ACHN (cell line): Measurements from ENCODE around the gene FRMPD2.
A peak's percentile ranks its signal among the peaks of the same experiment; 100 is the strongest.
"Not testable (repeated sequence)": the region's sequence is repeated elsewhere in the genome, so short reads cannot be mapped to it uniquely, and the experiment has no call there.

Experiments used
- DNase-seq: peaks from one replicate; pipeline ENCODE4 v3.0.0-alpha.2; 2015
- in situ Hi-C: cut with HindIII; loops from 2 replicates; pipeline ENCODE4 v1.10.0; 2017; ENCODE audit warnings: low sequenced_read_pairs, low pct_ligation_motif_present, low pct_unique_long_range_greater_than_20kb

The FRMPD2 gene

DNA sequence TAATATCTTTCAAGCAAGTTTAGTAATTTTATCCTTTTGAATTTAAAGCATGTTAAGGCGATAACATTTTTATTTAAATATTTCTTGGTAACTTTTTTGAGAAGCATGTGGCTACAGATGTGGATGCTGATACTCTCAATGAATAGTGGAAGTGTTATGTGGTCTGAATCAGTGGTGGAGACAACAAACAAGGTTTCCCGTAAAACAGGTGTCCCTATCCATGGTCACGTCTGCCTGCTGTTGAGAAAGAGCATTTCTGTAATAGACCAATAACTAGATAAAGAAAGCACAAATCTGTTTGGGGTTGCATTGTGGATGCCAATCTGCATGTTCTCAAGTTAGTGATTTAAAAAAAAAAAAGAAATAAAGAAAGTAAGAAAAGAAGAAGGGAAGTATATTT, 18.1 kb upstream of the FRMPD2 start:
- DNase-seq, result no peak
- in situ Hi-C loops, result no loop called here

DNA sequence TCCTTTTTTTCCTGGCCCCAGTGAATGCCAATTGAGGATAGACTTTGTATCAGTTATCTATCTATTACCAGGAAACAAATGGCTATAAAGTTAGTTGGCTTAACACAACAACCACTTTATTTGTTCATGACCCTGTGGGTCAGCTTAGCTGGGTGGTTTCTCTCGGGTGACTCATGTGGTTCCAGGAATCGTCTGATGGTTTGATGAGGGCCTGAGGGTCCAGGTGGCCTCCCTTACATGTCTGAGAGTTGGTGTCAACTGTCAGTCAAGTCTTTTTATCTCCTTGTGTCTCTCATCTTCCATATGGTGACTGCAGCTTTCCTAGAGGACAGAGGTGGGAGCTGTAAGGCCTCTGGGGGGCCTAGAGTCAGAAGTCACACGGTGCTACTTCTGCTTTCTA, 16.7 kb upstream of the FRMPD2 start:
- DNase-seq, result no peak
- in situ Hi-C loops, result no loop called here

DNA sequence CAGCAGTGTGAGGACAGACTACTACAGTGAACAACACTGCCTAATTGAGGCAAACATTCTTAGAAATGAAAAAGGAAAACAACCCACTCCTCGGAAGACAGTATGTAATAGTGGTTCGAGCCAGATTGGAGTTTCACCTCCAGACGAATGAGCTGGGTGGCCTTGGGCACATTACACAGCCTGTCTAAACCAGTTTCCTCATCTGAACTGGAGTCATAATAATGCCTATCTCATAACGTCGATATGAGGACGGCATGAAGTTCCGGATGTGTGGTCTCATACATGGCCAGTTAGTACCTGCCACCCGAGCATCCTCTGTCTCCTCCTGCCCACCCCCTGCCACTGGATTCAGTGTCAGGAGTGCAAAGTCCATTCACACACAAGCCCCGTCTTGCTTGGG, 15.8 kb upstream of the FRMPD2 start:
- in situ Hi-C loops, result no loop called here
- DNase-seq, result no peak

DNA sequence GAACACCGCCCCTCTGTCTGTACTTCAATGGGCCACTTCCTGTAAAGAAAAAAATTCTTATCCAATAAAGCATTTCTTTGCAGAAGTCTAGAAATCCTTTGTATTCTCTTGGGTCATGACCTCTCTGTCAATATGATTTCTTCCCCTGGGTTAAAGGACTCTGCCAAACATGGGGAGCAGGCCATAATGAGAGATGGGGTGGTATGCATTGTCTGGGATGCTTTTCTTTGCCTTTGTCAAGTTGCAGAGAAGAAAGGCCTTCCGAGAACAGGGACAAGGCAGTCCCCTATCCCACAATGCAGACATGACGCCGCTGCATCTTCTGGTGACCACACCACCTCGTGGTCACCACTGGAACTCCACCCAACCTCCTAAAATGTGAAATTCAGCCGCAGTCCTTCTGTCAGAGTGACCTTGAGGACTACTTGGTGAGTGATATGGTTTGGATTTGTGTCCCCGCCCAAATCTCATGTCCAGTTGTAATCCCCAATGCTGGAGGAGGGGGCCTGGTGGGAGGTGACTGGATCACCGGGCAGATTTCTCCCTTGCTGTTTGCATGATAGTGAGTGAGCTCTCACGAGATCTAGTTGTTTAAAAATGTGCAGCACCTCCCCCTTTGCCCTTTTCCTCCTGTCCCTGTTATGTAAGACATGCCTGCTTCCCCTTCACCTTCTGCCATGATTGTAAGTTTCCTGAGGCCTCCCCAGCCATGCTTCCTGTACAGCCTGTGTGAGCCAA, 15.2 kb upstream of the FRMPD2 start:
- peak; percentile 61 for DNase-seq
- in situ Hi-C loops, result no loop called here

DNA sequence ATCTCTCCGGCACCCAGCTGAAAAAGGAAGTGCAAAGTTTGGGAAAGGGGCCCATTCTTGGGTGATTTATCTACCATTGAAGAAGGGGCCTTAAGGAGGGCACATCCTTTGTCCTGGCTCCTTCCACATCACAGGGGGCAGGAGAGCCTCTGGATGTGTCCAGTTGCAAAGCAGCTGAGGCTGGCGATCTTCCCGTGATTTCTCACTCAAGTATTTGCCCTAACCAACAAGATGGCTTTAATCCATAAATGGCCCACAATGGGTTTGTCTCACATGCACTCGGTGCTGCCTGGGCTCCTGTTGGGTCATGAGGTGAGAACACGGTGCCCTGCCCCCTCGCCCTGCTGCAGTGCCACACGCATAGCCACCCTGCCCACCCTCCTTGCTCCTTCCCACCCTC, 14.2 kb upstream of the FRMPD2 start:
- no peak for DNase-seq
- in situ Hi-C loops, result no loop called here

DNA sequence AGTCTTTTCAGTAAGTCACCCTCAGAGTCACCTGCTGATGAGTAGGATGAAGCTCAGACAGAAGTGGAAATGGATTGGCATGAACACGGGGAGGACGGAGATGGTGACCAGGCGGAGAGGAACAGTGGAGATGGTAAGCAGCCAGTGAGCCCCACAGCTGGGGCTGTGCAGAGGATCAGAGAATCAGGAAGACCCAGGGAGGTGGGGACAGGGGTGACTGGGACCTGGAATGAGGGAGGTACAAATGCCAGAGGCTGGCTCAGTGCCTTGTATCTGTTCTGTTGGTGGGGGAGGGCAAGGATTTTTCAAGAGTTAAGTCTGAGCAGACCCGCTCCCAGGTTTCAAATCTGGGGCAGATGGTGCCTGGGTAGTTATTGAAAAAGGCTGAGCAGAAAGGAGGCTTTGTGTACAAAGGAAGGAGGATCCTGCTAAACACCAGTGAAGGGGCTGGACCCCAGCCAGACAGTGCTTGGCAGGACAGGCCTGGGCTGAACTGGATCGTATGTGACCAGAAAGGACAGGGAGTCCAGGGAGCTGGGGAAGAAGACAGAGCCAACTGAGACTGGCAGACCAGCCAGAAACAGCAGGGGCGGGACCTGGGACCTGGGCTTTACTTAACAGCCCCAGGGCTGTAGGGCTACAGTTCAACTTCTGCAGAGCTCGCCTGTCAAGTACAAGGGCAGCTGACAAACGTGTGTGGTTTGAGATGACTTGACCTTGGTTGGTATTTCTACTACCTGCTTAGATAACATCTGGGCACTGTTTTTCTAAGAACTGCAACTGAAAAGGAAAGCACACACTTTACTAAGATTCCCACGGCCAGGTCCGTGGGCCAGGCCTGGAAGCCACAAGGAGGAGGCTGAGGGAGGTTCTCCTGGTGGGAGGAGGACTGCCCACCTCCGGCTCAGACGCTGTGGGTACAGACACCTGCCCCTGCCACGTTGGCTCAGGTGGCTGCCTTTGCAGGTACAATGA, 13.2 kb upstream of the FRMPD2 start:
- in situ Hi-C loops, result no loop called here
- no peak for DNase-seq

DNA sequence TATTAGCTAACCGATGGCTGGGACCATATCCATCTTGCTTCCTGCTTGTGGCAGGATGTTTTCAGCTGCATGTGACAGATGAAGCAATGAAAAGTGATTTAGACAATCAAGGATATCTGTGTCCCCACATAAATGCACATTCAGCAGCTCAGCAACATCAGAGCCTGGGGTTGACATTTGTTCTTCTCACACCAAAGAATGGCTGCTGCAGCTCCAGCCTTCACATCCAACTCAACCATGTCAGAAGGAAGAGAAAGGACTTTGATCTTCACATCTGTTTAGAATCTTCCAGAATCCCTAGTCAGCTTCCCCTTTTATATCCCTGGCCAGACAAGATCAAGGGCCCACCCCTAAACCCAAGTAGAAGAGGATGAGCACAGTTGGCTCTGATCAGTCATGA, 11.9 kb upstream of the FRMPD2 start:
- no peak for DNase-seq
- in situ Hi-C loops, result no loop called here

DNA sequence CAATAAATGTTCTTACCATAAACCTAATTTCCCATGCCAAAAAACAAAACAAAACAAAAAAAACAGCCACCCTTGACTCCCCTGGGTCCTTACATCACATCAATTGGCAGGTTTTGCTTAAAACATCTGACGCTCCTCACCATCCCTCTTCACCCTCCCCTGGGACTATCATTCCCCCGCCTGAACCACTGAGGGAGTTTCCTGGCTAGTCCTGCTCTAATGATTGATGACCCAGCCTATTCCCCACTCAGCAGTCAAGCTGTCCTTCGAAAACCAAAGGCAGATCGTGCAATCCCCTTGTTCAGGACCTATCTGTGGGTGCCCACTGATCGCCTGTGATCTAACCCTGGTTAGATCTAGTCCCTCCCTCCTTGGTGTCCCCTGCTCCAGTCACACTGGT, 11.2 kb upstream of the FRMPD2 start:
- in situ Hi-C loops, result no loop called here
- DNase-seq, result no peak

DNA sequence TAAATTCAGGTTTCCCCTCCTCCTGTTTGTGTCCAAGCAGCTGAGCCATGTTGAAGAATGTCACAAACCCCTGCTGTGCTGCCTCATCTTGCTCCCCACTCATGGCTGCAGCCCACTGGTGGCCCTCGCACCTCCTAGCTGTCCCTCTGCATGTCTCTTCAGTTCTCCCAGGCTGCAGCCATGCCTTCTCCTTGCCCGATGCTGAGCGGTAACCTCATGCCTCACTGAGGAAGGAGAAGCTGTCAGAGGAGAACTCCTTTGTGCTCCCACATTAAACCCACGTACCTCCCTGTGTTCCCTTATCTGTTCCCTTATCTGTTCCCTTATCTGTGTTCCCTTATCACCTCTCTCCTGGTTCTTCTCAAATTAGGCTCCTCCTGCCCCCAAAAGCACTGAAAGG, 10.3 kb upstream of the FRMPD2 start:
- no peak for DNase-seq
- in situ Hi-C loops, result no loop called here

DNA sequence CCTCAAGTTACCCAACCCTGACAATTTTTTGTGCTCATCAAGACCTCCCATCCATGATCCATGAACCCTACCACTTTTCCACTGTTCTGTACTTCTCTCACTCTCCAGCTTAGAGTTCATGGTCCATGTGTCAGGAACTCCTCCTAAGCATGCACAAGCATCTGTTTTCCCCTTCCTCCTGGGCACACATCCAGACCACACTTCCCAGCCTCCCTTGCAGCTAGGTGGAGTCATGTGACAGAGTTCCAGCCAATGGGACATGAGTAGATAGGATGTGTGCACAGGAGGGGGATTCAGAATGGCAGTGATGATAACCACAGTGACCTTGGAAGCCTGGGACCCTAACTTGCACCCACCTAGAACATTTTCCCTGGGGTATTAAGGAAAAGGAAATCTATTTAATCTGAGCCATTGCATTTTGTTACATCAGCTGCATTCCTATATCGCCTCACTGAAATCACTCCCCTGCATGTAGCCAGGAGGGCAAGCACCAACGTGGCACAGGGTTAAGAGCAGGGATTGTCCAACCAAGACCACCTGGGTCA, 9.6 kb upstream of the FRMPD2 start:
- no peak for DNase-seq
- in situ Hi-C loops, result no loop called here

DNA sequence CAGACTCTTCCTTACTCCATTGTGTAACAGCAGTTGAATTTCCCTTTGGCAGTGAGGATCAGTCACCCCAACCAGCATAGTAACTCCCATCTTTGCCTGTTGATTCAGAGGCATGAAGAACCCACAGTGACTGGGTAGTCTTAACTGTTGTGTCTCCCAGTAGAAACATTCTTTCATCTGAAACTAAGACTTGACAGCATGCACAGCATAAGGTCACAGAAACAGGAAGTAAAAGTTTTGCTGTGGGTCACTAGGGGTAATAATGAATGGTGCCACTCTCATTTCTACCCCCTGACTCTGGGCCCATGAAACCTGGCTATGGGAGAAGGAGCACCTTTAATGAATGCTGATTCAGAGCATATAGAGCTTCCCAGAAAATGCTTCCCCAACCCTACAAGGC, 8.3 kb upstream of the FRMPD2 start:
- no peak for DNase-seq
- in situ Hi-C loops, result no loop called here

DNA sequence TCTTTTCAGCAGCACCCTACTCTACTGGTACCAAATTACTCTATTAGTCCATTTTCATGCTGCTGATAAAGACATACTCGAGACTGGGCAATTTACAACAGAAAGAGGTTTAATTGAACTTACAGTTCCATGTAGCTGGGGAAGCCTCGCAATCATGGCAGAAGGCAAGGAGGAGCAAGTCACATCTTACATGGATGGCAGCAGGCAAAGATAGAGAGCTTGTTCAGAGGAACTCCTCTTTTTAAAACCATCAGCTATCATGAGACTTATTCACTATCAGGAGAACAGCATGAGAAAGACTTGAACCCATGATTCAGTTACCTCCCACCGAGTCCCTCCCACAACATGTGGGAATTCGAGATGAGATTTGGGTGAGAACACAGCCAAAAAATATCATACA, 7.2 kb upstream of the FRMPD2 start:
- in situ Hi-C loops, DNase-seq: not testable (repeated sequence)

DNA sequence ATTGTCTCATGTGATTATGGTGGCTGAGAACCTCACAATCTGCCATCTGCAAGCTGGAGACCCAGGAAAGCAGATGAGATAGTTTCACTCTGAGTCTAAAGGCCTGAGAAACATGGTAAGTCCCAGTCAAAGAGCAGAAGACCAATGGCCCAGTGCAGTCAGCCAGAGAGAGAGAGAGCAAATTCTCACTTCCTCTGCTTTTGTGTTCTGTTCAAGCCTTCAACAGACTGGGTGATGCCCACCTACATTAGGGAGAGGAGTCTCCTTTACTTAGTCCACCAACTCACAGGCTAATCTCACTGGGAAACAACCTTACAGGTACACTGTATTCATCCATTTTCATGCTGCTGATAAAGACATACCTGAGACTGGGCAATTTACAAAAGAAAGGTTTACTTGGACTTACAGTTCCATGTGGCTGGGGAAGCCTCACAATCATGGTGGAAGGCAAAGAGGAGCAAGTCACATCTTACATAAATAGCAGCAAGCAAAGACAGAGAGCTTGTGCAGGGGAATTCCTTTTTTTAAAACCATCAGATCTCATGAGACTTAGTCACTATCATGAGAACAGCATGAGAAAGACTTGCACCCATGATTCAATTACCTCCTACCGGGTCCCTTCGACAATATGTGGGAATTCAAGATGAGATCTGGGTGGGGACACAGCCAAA, 4.7 kb upstream of the FRMPD2 start:
- in situ Hi-C loops, result no loop called here

DNA sequence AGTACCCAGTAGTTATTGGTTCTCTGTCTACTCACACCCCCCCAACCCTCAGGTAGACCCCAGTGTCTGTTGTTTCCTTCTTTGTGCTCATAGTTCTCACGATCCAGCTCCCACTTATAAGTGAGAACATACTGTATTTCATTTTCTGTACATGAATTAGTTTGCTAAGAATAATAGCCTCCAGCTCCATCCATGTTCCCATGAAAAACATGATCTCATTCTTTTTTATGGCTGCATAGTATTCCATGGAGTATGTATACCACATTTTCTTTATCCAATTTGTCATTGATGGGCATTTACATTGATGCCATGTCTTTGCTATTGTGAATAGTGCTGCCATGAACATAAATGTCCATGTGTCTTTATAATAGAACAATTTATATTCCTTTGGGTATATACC, 2.6 kb upstream of the FRMPD2 start:
- DNase-seq, result no peak
- in situ Hi-C loops, result no loop called here

More for the DNA sequence above, 4.7 kb upstream of the FRMPD2 start:
- DNase-seq, result no peak

DNA sequence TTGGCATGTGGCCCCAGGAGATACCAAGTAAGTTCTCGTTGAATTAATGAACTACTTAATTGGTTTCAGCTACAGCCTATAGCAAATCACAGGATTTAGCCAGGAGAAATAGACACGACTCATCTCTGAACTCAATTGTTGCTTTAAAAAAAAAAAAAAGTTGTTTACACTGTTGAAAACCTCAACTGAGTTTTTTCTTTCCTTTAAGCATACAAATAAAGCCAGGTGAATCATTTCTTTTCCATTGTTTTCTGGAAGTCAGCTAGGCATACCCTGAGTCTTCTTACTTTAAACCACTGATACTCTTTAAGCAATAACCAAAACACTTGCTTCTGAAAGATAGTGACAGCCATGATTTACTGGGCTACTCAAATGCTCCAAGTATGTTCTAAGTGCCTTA, 755 bp downstream of the FRMPD2 start:
- in situ Hi-C loops, result no loop called here
- no peak for DNase-seq

DNA sequence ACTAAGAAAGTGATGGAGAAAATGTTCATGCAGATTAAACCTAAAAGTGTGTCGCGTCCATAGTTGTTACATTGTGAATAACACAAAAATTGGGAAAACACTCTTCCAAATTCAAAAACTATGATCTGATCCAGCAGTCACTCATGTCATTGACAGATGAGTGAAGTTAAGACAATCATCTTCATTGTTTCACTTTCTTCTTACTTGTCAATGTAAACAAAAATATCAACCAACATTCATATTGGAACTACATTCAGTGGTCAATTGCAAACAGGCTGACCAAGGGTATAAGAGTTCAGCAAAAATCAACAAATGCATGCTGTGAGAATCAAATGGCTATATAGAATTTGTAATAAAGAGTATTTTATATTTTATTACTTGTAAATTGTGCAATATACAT, 1.8 kb downstream of the FRMPD2 start:
- no peak for DNase-seq
- in situ Hi-C loops, result no loop called here

DNA sequence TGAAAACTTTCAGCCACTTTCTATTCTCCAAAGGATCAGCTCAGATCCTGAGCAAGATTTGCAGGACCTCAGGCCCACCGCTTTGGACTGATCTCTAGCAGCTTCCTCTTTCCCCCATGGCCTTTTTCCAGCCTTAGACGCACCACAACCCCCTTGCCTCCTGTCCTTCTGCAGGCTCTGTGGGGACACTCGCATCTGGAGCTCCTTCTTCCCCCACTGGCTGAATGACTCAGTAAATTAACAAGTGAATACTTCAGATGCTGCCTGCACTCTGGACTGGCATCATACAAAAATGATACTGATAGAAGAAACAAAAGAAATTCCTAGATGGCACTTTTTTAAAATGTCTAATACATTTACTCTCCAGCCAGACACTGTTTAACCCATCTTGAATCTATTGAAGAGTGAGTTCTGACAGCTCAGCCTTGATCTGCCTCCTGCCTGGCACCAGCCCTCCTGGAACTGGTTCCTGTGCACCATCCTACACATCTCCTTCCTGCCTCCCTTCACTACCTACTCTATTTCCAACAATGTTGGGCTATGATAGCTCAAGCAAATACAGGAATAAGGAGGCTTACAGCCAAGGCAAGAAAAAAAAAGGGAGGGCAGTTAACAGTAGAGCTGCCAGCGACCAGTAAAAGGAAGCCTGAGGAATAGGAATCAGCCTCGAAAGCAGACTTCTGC, 3.3 kb downstream of the FRMPD2 start:
- in situ Hi-C loops, result no loop called here

DNA sequence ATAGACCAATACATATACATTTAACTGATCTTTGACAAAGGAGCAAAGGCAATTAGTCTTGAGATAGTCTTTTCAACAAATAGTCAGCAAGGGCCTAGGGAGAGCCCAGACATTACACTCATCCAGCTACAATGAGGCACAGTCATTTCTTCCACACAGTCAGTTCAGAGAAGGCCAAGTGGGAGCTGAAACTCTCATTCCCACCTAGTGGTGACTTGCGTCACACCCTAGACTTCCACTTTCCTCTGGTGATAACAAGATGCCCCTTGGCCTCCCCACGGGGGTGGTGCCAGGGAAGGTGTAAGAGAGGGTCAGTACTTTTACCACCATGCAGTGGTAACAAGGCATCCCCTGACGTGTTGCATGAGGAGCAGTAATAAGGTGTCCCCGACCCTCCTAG, 8.0 kb downstream of the FRMPD2 start:
- DNase-seq, result no peak
- in situ Hi-C loops, result no loop called here

More for the DNA sequence above, 3.3 kb downstream of the FRMPD2 start:
- DNase-seq, result no peak

DNA sequence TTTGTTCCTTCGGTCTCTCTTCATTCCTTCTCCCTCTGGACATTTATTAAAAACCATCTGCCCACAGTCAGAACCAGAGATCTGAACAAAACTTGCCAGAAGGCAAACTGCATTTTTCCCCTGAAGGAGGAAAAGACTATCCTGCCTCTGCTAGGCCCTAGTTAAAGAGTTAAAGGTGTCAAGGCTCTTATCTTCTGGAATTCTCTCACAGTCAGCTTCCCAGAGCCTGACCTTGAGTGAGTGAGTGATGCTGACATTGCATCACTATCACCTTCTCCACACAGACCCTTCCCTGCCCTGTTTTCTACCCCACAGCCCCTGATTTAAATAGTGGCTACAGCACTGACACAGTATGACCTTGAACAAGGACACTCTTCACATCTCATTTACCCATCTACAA, 16.4 kb downstream of the FRMPD2 start:
- DNase-seq, result no peak
- in situ Hi-C loops, result no loop called here
